ENCODE results near the gene OLA1. TPM values are rescaled to one million over a fixed set of nuclear protein-coding genes. Genes with fewer than 3 reads are reported as not detected.

The OLA1 gene
- 116 to 121 TPM (median 118 TPM) in 5 replicates for total RNA-seq (2022; extraction: Qiagen RNA extraction)

DNA sequence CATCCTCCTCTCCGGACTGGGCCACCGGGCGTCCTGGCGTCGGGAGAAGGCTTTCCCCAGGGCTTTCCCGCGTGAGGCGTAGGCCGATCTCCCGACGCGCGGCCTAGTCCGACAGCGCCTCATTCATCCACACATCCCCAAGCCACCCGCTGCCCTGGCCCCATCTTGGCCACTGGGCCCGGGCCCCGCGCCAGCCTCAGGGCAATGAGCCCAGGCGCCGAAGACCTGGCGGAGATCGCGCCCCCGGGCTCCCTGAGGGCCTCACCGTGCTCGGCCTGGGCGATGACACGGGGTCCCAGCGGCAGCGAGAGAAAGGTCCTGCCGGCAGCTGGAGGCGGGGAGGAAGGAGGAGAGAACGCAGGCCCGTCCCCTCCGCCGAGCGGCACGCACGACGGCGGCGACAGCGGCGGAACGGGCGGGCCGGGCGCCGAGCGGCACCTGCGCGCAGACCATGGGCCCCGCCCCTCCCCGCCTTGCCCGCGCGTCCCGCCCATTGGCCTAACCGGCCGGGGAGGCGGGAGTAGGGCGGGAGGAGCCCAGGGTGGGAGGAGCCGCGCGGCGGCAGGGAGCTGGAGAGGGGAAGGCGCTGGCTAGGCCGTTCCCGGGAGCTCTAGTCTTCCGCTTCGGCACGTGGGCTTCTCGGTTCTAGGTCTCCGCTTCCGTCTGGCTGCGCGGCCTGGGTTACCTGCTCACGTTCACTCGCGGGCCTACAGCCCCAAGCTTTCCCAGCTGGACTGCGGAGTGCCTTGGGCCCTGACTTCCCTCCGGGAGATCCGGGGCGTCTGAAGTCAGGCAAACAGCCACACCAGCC, at the start of gene OLA1:
TSS of gene OLA1 (minus strand) at position 346 of the 811 bp plus-strand sequence. CDS start 1,717 bp downstream, outside the sequence.

Other genes starting within 250 kb of the OLA1 start
- gene SP9, start 86.4 kb upstream of the OLA1 start, total RNA-seq (2022; extraction: Qiagen RNA extraction), result 1.2 to 2.1 TPM (median 1.8 TPM) in 5 replicates
- 12.9 to 15.9 TPM (median 14.6 TPM) in 5 replicates for gene SCRN3, start 147.2 kb upstream of the OLA1 start, total RNA-seq (2022; extraction: Qiagen RNA extraction)
- gene GPR155, start 238.5 kb upstream of the OLA1 start, total RNA-seq (2022; extraction: Qiagen RNA extraction), result 0.11 to 0.45 TPM (median 0.19 TPM) in 5 replicates

All from A549 treated with AZD2906 at 1 μM for 4 hours (cell line).